Gastroesophageal sphincter (tissue), 4 donors: ENCODE data around the gene LRBA. TPM values are rescaled to one million over a fixed set of nuclear protein-coding genes. Genes with fewer than 3 reads are reported as not detected.
"Not testable (repeated sequence)": the region's sequence is repeated elsewhere in the genome, so short reads cannot be mapped to it uniquely, and the experiment has no call there.

Source experiments
- ATAC-seq: fragments of 150-250 bp; one replicate; pipeline ENCODE4 v1.9.1; 2016; ENCODE audit warnings: mild to moderate bottlenecking, moderate library complexity
- H3K27ac ChIP-seq, 4 donors: fragments of 200-600 bp; sonication (generic) in 3 of 4; 1 replicate in 3 of 4; 2 replicates in 1 of 4; pipeline ENCODE4 v1.5.1; 2016 to 2019
- H3K27me3 ChIP-seq: fragments of 200-600 bp; sonication (generic); one replicate; pipeline ENCODE4 v1.5.1; 2019
- H3K36me3 ChIP-seq, 2 donors: fragments of 200-600 bp; sonication (generic); one replicate each; pipeline ENCODE4 v1.5.1; 2019; ENCODE audit warnings: control low read depth in 1 of 2
- H3K4me1 ChIP-seq, 3 donors: fragments of 200-600 bp; sonication (generic); 1 replicate in 2 of 3; 2 replicates in 1 of 3; pipeline ENCODE4 v1.5.1; 2016 to 2019; ENCODE audit warnings: control low read depth in 2 of 3
- H3K4me3 ChIP-seq, 2 donors: fragments of 200-600 bp; sonication (generic); one replicate each; pipeline ENCODE4 v1.5.1; 2019; ENCODE audit warnings: mild to moderate bottlenecking in 1 of 2, moderate library complexity in 1 of 2
- H3K9me3 ChIP-seq, 3 donors: fragments of 200-600 bp; sonication (generic); one replicate each; pipeline ENCODE4 v1.5.1; 2017 to 2019; ENCODE audit warnings: control low read depth in 2 of 3
- CTCF ChIP-seq, 4 experiments: fragments of 200-600 bp in 2 of 4; fragments of 450-650 bp in 2 of 4; sonication (generic) in 1 of 4; IDR thresholded peaks; one replicate each; pipeline ENCODE4 v1.5.1; 2017 to 2019; ENCODE audit warnings: antibody characterized with exemption in 4 of 4, mild to moderate bottlenecking in 2 of 4, moderate library complexity in 2 of 4
- EP300 ChIP-seq: sonication (generic); formaldehyde crosslinking; IDR thresholded peaks from one replicate; pipeline ENCODE4 v1.6.1; 2017; ENCODE audit warnings: antibody characterized with exemption, mild to moderate bottlenecking
- POLR2A ChIP-seq, 2 donors: fragments of 450-650 bp; IDR thresholded peaks; one replicate each; pipeline ENCODE4 v1.6.1; 2017; ENCODE audit warnings: antibody characterized with exemption in 2 of 2, mild to moderate bottlenecking in 2 of 2, moderate library complexity in 1 of 2
- POLR2AphosphoS5 ChIP-seq: sonication (generic); formaldehyde crosslinking; IDR thresholded peaks from one replicate; pipeline ENCODE4 v1.6.1; 2017; ENCODE audit warnings: antibody characterized with exemption
- WGBS, 2 donors: methylation state at CpG; one replicate each; pipeline ENCODE4 v1.1.5; 2018; ENCODE audit warnings: low coverage in 1 of 2; 5-methylcytosine and 5-hydroxymethylcytosine counted together
- total RNA-seq, 4 donors: library from RNA; depleted of rRNA; stranded (reverse); fragments of >200 nt; gene quantifications; one replicate each; pipeline ENCODE4 v1.1.0, GENCODE V29; 2016

Gene LRBA
- total RNA-seq, 4 donors from 2014 or later: 18.4 to 35.0 (median 23.2) TPM

- no peaks in the 10 kb centered on the region for H3K4me1 ChIP-seq
- ATAC-seq: no peak
- TF ChIP-seq EP300 (no peak), POLR2AphosphoS5 (no peak), CTCF (IDR thresholded peaks at IDR 0.05) (no peak), POLR2A (IDR thresholded peaks at IDR 0.05) (no peak)
- H3K27me3 ChIP-seq: no peaks in the 10 kb centered on the region
- no peak overlapping the region for H3K27ac ChIP-seq
- no peaks in the 10 kb centered on the region for H3K9me3 ChIP-seq
- no peak overlapping the region for H3K4me3 ChIP-seq
- H3K36me3 ChIP-seq: no peaks in the 10 kb centered on the region
Observed at GRCh38 chr4:150997141-150997540, 17.9 kb downstream of the LRBA start.

GRCh38 chr4:150994721-150995120, 20.4 kb downstream of the LRBA start:
- H3K4me1 ChIP-seq: no peaks in the 10 kb centered on the region
- no peaks in the 10 kb centered on the region for H3K9me3 ChIP-seq
- no peak for ATAC-seq
- no peaks in the 10 kb centered on the region for H3K36me3 ChIP-seq
- 81% methylated on average over 2 of the region's 2 CpGs; no CpG with 5 or more reads in 1 of the 2 donors for WGBS, 2 donors
- TF ChIP-seq EP300 (no peak), POLR2A (IDR thresholded peaks at IDR 0.05) (no peak), CTCF (IDR thresholded peaks at IDR 0.05) (no peak), POLR2AphosphoS5 (no peak)
- no peak overlapping the region for H3K27ac ChIP-seq
- no peaks in the 10 kb centered on the region for H3K27me3 ChIP-seq
- H3K4me3 ChIP-seq: no peak overlapping the region

- not testable (repeated sequence) for ATAC-seq, H3K36me3 ChIP-seq, H3K9me3 ChIP-seq, H3K4me1 ChIP-seq, H3K27ac ChIP-seq, H3K27me3 ChIP-seq, H3K4me3 ChIP-seq
- 100% methylated on average over 2 to 3 of the region's 3 CpGs for WGBS, 2 donors
Observed at GRCh38 chr4:150993577-150993976, 21.5 kb downstream of the LRBA start.

- no peak for TF ChIP-seq EP300
- TF ChIP-seq POLR2A (IDR thresholded peaks at IDR 0.05): no peak
- TF ChIP-seq POLR2AphosphoS5: no peak
- TF ChIP-seq CTCF (IDR thresholded peaks at IDR 0.05): no peak
- no peaks in the 10 kb centered on the region for H3K27me3 ChIP-seq
- no peak overlapping the region for H3K27ac ChIP-seq
- 92 to 94% methylated on average over 2 of the region's 2 CpGs for WGBS, 2 donors
- H3K9me3 ChIP-seq: no peaks in the 10 kb centered on the region
- no peak for ATAC-seq
- H3K4me3 ChIP-seq: no peak overlapping the region
- H3K36me3 ChIP-seq: no peaks in the 10 kb centered on the region
- H3K4me1 ChIP-seq: no peaks in the 10 kb centered on the region
Observed at GRCh38 chr4:150990993-150991392, 24.1 kb downstream of the LRBA start.

- H3K4me3 ChIP-seq: no peak overlapping the region
- 95 to 96% methylated on average over 3 of the region's 3 CpGs for WGBS, 2 donors
- no peaks in the 10 kb centered on the region for H3K27me3 ChIP-seq
- H3K27ac ChIP-seq: no peak overlapping the region
- no peaks in the 10 kb centered on the region for H3K9me3 ChIP-seq
- no peak for TF ChIP-seq POLR2AphosphoS5
- no peak for TF ChIP-seq CTCF (IDR thresholded peaks at IDR 0.05)
- no peak for TF ChIP-seq POLR2A (IDR thresholded peaks at IDR 0.05)
- no peak for ATAC-seq
- H3K4me1 ChIP-seq: no peaks in the 10 kb centered on the region
- H3K36me3 ChIP-seq: no peaks in the 10 kb centered on the region
Observed at GRCh38 chr4:150990250-150990649, 24.8 kb downstream of the LRBA start.

GRCh38 chr4:150988238-150988637, 26.8 kb downstream of the LRBA start:
- Histone ChIP-seq H3K4me3 (no peak overlapping the region), H3K27ac (no peak overlapping the region), H3K27me3 (no peaks in the 10 kb centered on the region), H3K9me3 (no peaks in the 10 kb centered on the region), H3K36me3 (no peaks in the 10 kb centered on the region), H3K4me1 (no peaks in the 10 kb centered on the region)
- 64 to 93% methylated on average over 1 to 2 of the region's 2 CpGs for WGBS, 2 donors
- no peak for ATAC-seq
- TF ChIP-seq EP300 (no peak), POLR2A (IDR thresholded peaks at IDR 0.05) (no peak), POLR2AphosphoS5 (no peak), CTCF (IDR thresholded peaks at IDR 0.05) (no peak)
